GM12878 (cell line): ENCODE results near the gene AANAT. TPM values are rescaled to one million over a fixed set of nuclear protein-coding genes. Genes with fewer than 3 reads are reported as not detected.

Experiments used
- ATAC-seq: fragments of 200-7000 bp; cut with Tn5 transposase; 3 replicates; pipeline ENCODE4 v1.9.1; 2020; ENCODE audit warnings: mild to moderate bottlenecking, moderate library complexity
- BruUV-seq: library from RNA; stranded (reverse); fragments of 400-500 nt; replicated peaks from 2 replicates; lab custom pipeline; 2021; lab: Mats Ljungman, UMichigan
- CTCF ChIA-PET: fragments of 300-600 bp; sonication (Branson Sonifier 250); formaldehyde crosslinking; extraction: SDS; loops from one replicate; lab custom pipeline; 2021; ENCODE audit warnings: inconsistent platforms; lab: Yijun Ruan, JAX
- POLR2A ChIA-PET: fragments of 350-600 bp; formaldehyde crosslinking; extraction: SDS; loops from one replicate; lab custom pipeline; 2021; ENCODE audit warnings: inconsistent platforms; lab: Charles Lee
- RAD21 ChIA-PET: fragments of 300-600 bp; sonication (Branson Sonifier 250); formaldehyde crosslinking; loops from one replicate; lab custom pipeline; 2023; ENCODE audit warnings: antibody characterized with exemption; ENCODE audit not compliant: unreplicated experiment; lab: Charles Lee
- SMC1A ChIA-PET: fragments of 300-600 bp; sonication (Branson Sonifier 250); formaldehyde crosslinking; loops from one replicate; lab custom pipeline; 2023; ENCODE audit not compliant: unreplicated experiment, uncharacterized antibody; lab: Charles Lee
- DNase-seq: peaks from one replicate; pipeline ENCODE4 v3.0.0-alpha.2; 2011; ENCODE audit warnings: low read depth, low spot score
- FAIRE-seq: peaks from 3 replicates; lab custom pipeline; 2011; peaks lifted over from hg19 to GRCh38; lab: Jason Lieb, UNC
- H2AFZ ChIP-seq: 2 replicates; pipeline ENCODE4 v1.6.0; 2011; ENCODE audit warnings: low read depth, low read length, control low read depth; ENCODE audit not compliant: control insufficient read depth
- H3K27ac ChIP-seq: 2 replicates; pipeline ENCODE4 v1.5.1; 2011; ENCODE audit warnings: control low read depth; ENCODE audit not compliant: control insufficient read depth, insufficient read depth
- H3K27me3 ChIP-seq, 2 experiments: replicated peaks in 1 of 2; 2 replicates each; pipeline versions ENCODE4 v1.6.0 to v1.6.1; 2011; ENCODE audit warnings: low read length in 1 of 2; ENCODE audit not compliant: control insufficient read depth in 2 of 2, insufficient read depth in 2 of 2
- H3K36me3 ChIP-seq, 2 experiments: 2 replicates each; pipeline ENCODE4 v1.5.1; 2011; ENCODE audit warnings: low read length in 1 of 2; ENCODE audit not compliant: control insufficient read depth in 2 of 2, insufficient read depth in 2 of 2
- H3K4me1 ChIP-seq: 2 replicates; pipeline ENCODE4 v1.6.1; 2011; ENCODE audit warnings: mild to moderate bottlenecking, low read length, moderate library complexity, mixed read lengths; ENCODE audit not compliant: control insufficient read depth, insufficient read depth
- H3K4me2 ChIP-seq: 2 replicates; pipeline ENCODE4 v1.6.0; 2011; ENCODE audit warnings: control low read depth; ENCODE audit not compliant: control insufficient read depth, insufficient read depth
- H3K4me3 ChIP-seq: fragments of 200-600 bp; sonication (generic); 2 replicates; pipeline ENCODE4 v1.5.1; 2016
- H3K79me2 ChIP-seq: 2 replicates; pipeline ENCODE4 v1.6.0; 2011; ENCODE audit warnings: low read length; ENCODE audit not compliant: control insufficient read depth, insufficient read depth
- H3K9ac ChIP-seq: 2 replicates; pipeline ENCODE4 v1.8.0; 2011; ENCODE audit warnings: low read length, control low read depth, mixed read lengths; ENCODE audit not compliant: control insufficient read depth, insufficient read depth
- H3K9me3 ChIP-seq: replicated peaks from 3 replicates; pipeline ENCODE4 v1.5.1; 2011; ENCODE audit warnings: mild to moderate bottlenecking, low read length; ENCODE audit not compliant: control insufficient read depth, insufficient read depth
- H4K20me1 ChIP-seq: 2 replicates; pipeline ENCODE4 v1.6.0; 2011; ENCODE audit not compliant: control insufficient read depth, insufficient read depth
- FOXM1 ChIP-seq: IDR thresholded peaks from 2 replicates; pipeline ENCODE4 v1.6.1; 2012; ENCODE audit warnings: low read depth, mild to moderate bottlenecking, inconsistent platforms, low read length, moderate library complexity
- JUNB ChIP-seq: IDR thresholded peaks from 2 replicates; pipeline ENCODE4 v1.6.1; 2016; ENCODE audit warnings: antibody characterized with exemption, mild to moderate bottlenecking
- MXI1 ChIP-seq: fragments of 150-350 bp; IDR thresholded peaks from 2 replicates; pipeline ENCODE4 v1.6.1; 2011; ENCODE audit warnings: low read depth, mild to moderate bottlenecking, inconsistent platforms, low read length, improper control_type of control experiment
- NFIC ChIP-seq: IDR thresholded peaks from 2 replicates; pipeline ENCODE4 v1.6.1; 2012; ENCODE audit warnings: low read depth, mild to moderate bottlenecking, inconsistent platforms, low read length, moderate library complexity
- POLR2AphosphoS5 ChIP-seq: IDR thresholded peaks from 2 replicates; pipeline ENCODE4 v1.6.1; 2011; ENCODE audit warnings: mild to moderate bottlenecking, low read length, inconsistent platforms
- RB1 ChIP-seq: fragments of 450-650 bp; formaldehyde crosslinking; IDR thresholded peaks from 2 replicates; pipeline ENCODE4 v1.6.1; 2017; ENCODE audit warnings: mild to moderate bottlenecking, borderline replicate concordance
- ZNF622 ChIP-seq: fragments of 450-650 bp; IDR thresholded peaks from 2 replicates; pipeline ENCODE4 v1.6.1; 2017; ENCODE audit warnings: mild to moderate bottlenecking, inconsistent platforms
- WGBS: methylation state at CpG from one replicate; pipeline ENCODE4 v1.1.6; 2016; ENCODE audit warnings: low lambda C conversion rate; ENCODE audit not compliant: insufficient replicate concordance, insufficient coverage; ENCODE audit errors: missing lambda C conversion rate; 5-methylcytosine and 5-hydroxymethylcytosine counted together
- in situ Hi-C: fragments of 300-500 bp; cut with MboI; formaldehyde crosslinking; loops from 9 replicates; pipeline ENCODE4 v1.14.3; 2018; ENCODE audit warnings: mixed read lengths
- intact Hi-C: fragments of 100-400 bp; cut with micrococcal nuclease; formaldehyde crosslinking; loops from one replicate; pipeline ENCODE4 v1.14.2; 2022; ENCODE audit not compliant: unreplicated experiment
- polyA plus RNA-seq, 11 experiments: library from polyadenylated mRNA; depleted of rRNA in 4 of 11; unstranded in 6 of 11; stranded (reverse) in 5 of 11; fragments of >200 nt; fragmentation: Nextera tagmentation in 4 of 11; fragmentation: Illumina TruSeq in 1 of 11; extraction: Ambion mirVana in 4 of 11; extraction: Trizol in 1 of 11; gene quantifications; 1 replicate in 1 of 11; 2 replicates in 10 of 11; pipeline versions ENCODE4 v1.2.1 to v1.2.3, GENCODE V29; 2011 to 2016; ENCODE audit warnings: inconsistent platforms in 2 of 11, missing spikeins in 2 of 11, low read depth in 1 of 11
- total RNA-seq, 4 experiments: library from RNA; depleted of rRNA in 3 of 4; stranded (reverse); fragments of >200 nt in 3 of 4; fragmentation: Illumina TruSeq in 1 of 4; extraction: Trizol in 1 of 4; gene quantifications; 2 replicates each; pipeline versions ENCODE4 v1.2.1 to v1.2.3, GENCODE V29; 2013 to 2021

The AANAT gene
- total and polyA plus RNA-seq, 10 of the 15 experiments (the other 5 are each of a cell fraction or from before 2014, with no cell fraction given) = 0.23 TPM; not detected in 9

DNA sequence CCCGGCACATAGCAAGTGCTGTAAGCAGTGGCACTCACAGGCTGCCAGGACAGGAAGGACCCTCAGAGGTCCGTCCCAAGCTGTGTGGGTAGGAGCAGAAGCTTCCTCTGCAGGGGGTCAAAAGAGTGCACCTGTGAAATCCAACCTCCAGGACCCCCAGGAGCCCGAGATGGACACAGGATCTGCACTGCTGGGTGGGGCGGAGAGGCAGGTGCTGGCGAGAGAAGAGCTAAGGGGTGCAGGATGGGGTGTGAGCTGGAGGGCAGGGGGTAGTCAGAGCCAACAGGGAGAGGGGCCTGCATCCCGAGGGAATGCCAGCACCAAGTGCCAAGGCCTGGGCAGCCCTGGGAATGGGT lies 650 bp upstream of the AANAT start:
- no peak overlapping the region for H3K27ac ChIP-seq
- no peaks in the 10 kb centered on the region for H4K20me1 ChIP-seq
- FAIRE-seq (no peak), ATAC-seq (no peak), DNase-seq (no peak)
- WGBS = 79% methylated on average over 6 of the region's 6 CpGs
- ChIA-PET RAD21 (interaction anchor here (0.7 to 2.7 kb wide), 9 partner anchors 9 to 273 kb away, joined by 3 to 37 read pairs (median 4); partner anchors contain the start of gene RHBDF2), POLR2A (interaction anchor here (0.8 to 2.4 kb wide), 2 partner anchors 33 to 35 kb away, joined by 3 to 9 read pairs; partner anchors contain the start of gene RHBDF2), SMC1A (interaction anchor here (0.8 to 4.6 kb wide), 13 partner anchors 8 to 45 kb away, joined by 3 to 35 read pairs (median 5); partner anchors contain the start of gene RHBDF2), CTCF (interaction anchor here (0.9 to 7.9 kb wide), 15 partner anchors 8 to 93 kb away, joined by 3 to 186 read pairs (median 4); partner anchors contain the start of gene RHBDF2)
- TF ChIP-seq JUNB (no peak), NFIC (no peak), RB1 (no peak), FOXM1 (no peak), POLR2AphosphoS5 (no peak), MXI1 (no peak), ZNF622 (no peak)
- H3K9ac ChIP-seq = no peak overlapping the region
- no peak overlapping the region for H3K4me3 ChIP-seq
- H3K9me3 ChIP-seq = no peaks in the 10 kb centered on the region
- peaks cover 0 to 2% of the 10 kb centered on the region in 2 experiments; a peak in 2 of 4 replicates for H3K36me3 ChIP-seq
- intact Hi-C loops (loop anchor here (1.0 kb wide), 1 partner anchor 40 kb away; no protein-coding TSS in a partner anchor), in situ Hi-C loops (loop anchor here (5.0 kb wide), 1 partner anchor 41 kb away; no protein-coding TSS in a partner anchor)
- no peaks in the 10 kb centered on the region for H3K27me3 ChIP-seq
- H2AFZ ChIP-seq = no peak overlapping the region
- no peak overlapping the region for H3K4me2 ChIP-seq
- no peaks in the 10 kb centered on the region for H3K79me2 ChIP-seq
- BruUV-seq = no TSS peak
- H3K4me1 ChIP-seq = peaks cover 6% of the 10 kb centered on the region
